Peyer's patch (tissue), 4 donors: ENCODE measurements around the gene RAD51B.

Experiments
- POLR2A ChIP-seq, 2 donors: fragments of 450-650 bp; IDR thresholded peaks; one replicate each; pipeline ENCODE4 v1.5.1; 2017; ENCODE audit warnings: antibody characterized with exemption in 2 of 2, mild to moderate bottlenecking in 2 of 2, moderate library complexity in 2 of 2
- TF ChIP-seq, protein P1 (sequence below), 6 experiments: fragments of 450-650 bp in 4 of 6; fragments of 200-600 bp in 2 of 6; sonication (generic) in 1 of 6; IDR thresholded peaks; one replicate each; pipeline ENCODE4 v1.5.1; 2017 to 2019; ENCODE audit warnings: antibody characterized with exemption in 6 of 6, mild to moderate bottlenecking in 3 of 6, moderate library complexity in 1 of 6

DNA sequence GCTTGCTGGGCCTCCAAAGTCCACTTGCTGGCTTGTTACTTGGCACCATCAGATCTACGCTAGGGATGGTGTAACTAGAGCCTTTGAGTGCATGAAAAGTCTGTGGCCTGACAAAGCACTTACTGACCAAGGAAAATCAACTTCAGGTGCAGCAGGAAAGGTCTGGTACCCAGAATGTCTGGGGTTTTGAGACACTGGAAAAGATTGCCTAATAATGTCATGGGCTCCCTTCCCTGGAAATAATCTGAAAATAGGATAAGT lies 866.6 kb downstream of the RAD51B start:
- TF ChIP-seq, protein P1, sequence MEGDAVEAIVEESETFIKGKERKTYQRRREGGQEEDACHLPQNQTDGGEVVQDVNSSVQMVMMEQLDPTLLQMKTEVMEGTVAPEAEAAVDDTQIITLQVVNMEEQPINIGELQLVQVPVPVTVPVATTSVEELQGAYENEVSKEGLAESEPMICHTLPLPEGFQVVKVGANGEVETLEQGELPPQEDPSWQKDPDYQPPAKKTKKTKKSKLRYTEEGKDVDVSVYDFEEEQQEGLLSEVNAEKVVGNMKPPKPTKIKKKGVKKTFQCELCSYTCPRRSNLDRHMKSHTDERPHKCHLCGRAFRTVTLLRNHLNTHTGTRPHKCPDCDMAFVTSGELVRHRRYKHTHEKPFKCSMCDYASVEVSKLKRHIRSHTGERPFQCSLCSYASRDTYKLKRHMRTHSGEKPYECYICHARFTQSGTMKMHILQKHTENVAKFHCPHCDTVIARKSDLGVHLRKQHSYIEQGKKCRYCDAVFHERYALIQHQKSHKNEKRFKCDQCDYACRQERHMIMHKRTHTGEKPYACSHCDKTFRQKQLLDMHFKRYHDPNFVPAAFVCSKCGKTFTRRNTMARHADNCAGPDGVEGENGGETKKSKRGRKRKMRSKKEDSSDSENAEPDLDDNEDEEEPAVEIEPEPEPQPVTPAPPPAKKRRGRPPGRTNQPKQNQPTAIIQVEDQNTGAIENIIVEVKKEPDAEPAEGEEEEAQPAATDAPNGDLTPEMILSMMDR (IDR thresholded peaks at IDR 0.05): no peak
- no peak for TF ChIP-seq POLR2A (IDR thresholded peaks at IDR 0.05)
